SHP77 treated with DMSO at 0.1 percent for 48 hours (cell line): ENCODE data around the gene P2RX6.

Experiments used
- DNase-seq: peaks from one replicate; lab custom pipeline; 2025; lab: John Stamatoyannopoulos, UW

Gene P2RX6

DNA sequence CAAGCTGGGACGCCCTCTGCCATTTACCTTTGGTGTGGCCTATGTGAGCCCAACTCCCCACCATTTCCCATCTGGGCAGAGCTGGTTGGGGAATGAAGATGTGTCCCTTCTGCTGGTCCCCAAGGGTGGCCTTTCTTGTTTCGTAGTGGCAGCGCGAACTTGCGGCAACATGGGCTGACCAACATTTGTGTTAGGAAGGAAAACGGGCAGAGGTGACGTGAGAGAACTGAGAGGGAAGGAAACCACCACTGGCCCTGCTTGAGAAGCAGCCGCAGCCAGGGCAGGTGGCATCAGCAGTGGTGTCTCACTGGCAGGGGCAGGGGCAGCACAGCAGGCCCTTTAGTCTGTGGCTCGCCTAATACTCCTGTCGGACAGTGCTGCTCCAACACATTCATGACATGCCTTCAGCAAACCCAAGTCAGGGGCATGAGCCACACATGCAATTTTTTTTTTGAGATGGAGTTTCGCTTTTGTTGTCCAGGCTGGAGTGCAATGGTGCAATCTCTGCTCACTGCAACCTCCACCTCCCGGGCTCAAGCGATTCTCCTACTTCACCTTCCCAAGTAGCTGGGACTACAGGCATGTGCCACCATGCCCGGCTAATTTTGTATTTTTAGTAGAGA is 60.7 kb downstream of the P2RX6 start:
- no peak for DNase-seq

DNA sequence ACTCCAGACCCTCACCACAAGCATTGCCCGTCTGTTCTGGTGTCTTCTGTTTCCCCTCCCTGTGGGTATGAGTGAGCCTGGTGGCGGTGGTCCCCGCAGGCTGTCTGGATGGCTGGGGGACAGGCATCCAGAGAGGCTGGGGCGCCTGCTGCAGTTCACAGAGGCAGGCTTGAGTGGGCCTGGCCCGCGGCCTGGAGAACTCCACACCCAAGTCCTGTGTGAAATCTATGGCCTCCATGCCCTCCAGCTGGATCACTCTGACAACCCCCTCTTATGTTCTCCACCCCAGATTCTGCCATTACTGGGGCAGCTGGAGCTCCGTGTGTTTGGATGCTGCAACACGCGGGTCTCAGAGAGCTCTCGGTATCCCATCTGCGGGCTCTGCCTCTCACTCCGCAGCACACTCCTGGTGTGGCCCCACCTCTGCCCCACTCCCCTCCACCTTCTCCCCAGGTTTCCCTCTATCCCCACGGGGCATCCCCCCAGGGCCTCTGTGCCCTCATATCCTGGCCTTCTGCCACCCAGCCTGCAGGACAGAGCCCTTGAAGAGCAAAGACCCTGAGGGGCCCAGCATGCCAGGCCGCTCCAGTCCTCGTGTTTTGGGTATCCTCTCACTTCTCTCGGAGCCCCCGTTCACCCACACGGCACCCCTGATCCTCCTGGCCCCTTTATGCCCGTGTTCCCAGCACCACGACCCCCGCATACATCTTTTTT is 62.1 kb downstream of the P2RX6 start:
- DNase-seq, result no peak
